ENCODE measurements around the gene ZNF512. TPM values are rescaled to one million over a fixed set of nuclear protein-coding genes. Genes with fewer than 3 reads are reported as not detected.

Gene ZNF512
- total and polyA plus RNA-seq, 9 of the 15 experiments (the other 6 are each of a cell fraction or from before 2014, with no cell fraction given): 24.7 to 101 (median 65.9) TPM

DNA sequence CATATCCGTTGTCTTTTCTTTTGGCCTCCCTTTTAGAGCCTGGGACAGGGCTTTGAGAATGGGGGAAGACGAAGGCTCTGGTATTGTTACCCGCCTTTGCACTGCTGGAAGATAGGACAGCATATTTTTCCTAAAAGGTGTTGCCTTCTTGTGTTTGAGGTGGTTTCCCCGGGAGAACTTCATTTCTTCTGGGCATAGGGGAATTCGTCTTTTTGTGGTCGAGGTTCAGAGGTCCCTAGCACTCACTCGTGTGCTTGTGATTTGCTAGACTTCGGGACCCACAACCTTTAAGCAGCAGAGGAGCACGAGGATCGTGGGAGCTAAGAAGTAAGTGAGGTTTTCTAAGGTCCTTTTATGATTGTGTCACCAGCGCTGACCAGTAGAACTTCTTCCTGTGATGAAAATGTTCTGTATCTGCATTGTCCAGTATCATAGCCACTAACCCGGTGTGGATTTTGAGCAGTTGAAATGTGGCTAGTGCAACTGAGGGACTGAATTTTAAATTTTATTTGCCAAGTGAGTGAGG, 611 bp downstream of the ZNF512 start (continued):
- TF ChIP-seq SRSF3 (IDR thresholded peaks at IDR 0.05; ENCODE audit: insufficient read depth, low read length): no peak
- TF ChIP-seq NFRKB (IDR thresholded peaks at IDR 0.05; ENCODE audit: low read depth): 0 out of 2 replicates have a peak, but pooled peaks have one; percentile 68
- TF ChIP-seq, protein P1, sequence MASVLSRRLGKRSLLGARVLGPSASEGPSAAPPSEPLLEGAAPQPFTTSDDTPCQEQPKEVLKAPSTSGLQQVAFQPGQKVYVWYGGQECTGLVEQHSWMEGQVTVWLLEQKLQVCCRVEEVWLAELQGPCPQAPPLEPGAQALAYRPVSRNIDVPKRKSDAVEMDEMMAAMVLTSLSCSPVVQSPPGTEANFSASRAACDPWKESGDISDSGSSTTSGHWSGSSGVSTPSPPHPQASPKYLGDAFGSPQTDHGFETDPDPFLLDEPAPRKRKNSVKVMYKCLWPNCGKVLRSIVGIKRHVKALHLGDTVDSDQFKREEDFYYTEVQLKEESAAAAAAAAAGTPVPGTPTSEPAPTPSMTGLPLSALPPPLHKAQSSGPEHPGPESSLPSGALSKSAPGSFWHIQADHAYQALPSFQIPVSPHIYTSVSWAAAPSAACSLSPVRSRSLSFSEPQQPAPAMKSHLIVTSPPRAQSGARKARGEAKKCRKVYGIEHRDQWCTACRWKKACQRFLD (CRISPR knock-in tag; IDR thresholded peaks at IDR 0.05): no peak
- TF ChIP-seq NFYB (IDR thresholded peaks at IDR 0.05; ENCODE audit: extremely low read depth, insufficient read length): no peak
- no peak for TF ChIP-seq SNRNP70 (optimal IDR thresholded peaks at IDR 0.05; ENCODE audit: low read depth, low read length)
- TF ChIP-seq SNIP1 (IDR thresholded peaks at IDR 0.05; ENCODE audit: low read depth): 0 out of 2 replicates have a peak, but pooled peaks have one; percentile 20
- 0 out of 2 replicates have a peak, but pooled peaks have one; percentile 3 for TF ChIP-seq TAF7 (tag; IDR thresholded peaks at IDR 0.05)
- no peak for TF ChIP-seq ZNF3 (CRISPR knock-in tag; IDR thresholded peaks at IDR 0.05)

DNA sequence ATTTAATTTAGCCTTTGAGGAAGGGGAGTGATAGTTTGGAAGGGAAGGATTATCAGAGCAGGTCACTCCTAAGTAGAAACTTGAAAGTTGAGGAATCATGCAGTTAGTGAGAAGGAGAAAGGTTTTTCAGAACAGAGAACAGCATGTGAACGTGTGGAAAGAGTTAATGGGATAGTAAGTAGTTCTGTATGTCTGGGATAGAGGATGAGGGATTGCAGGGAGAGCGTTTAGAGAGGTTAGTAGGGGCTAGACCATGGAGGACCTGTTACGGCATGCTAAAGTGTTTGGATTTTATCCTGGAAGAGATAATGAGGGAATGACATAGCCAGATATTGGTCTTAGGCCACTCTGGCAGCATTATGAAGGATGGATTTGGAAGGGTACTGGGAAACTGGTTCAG, 1.8 kb downstream of the ZNF512 start:
- Histone ChIP-seq H3K9me1 (ENCODE audit: control insufficient read depth, insufficient read depth, low read length) (no peaks in the 10 kb centered on the region), H3K27ac (ENCODE audit: extremely low read depth, low read depth, low read length) (peak overlapping the region; percentile 83), H3K36me3 (ENCODE audit: control insufficient read depth, insufficient read depth, low read length) (peaks cover 3% of the 10 kb centered on the region; the same call in 1 of the 3 replicates), H3K9ac (ENCODE audit: insufficient read depth in 1 of 2, low read depth in 2 of 2, low read length in 2 of 2) (peak overlapping the region; percentile 21 to 90; a peak in 3 of 4 replicates), H3K4me2 (ENCODE audit: insufficient read depth, low read length) (peak overlapping the region; percentile 87), H3K79me2 (ENCODE audit: control insufficient read depth, insufficient read depth, low read length) (peaks cover 68% of the 10 kb centered on the region), H3K4me3 (peak overlapping the region; percentile 54), H4K20me1 (replicated peaks; ENCODE audit: control insufficient read depth, insufficient read depth, low read length) (peaks cover 10% of the 10 kb centered on the region; the same call in 1 of the 2 replicates), H3K4me1 (replicated peaks in 1 of 2; ENCODE audit: control insufficient read depth in 2 of 2, insufficient read depth in 2 of 2, low read length in 2 of 2) (peaks cover 13 to 37% of the 10 kb centered on the region in 2 experiments), H3K27me3 (ENCODE audit: control insufficient read depth in 2 of 2, insufficient read depth in 2 of 2, low read length in 2 of 2) (no peaks in the 10 kb centered on the region), H2AFZ (ENCODE audit: low read depth, low read length) (0 out of 2 replicates have a peak overlapping the region, but pooled peaks have one; percentile 6), H3K9me3 (replicated peaks; ENCODE audit: control insufficient read depth, insufficient read depth, low read depth, low read length) (no peaks in the 10 kb centered on the region)
- peak in 1 of 4 experiments; percentile 14 for DNase-seq (ENCODE audit: extremely low read depth in 1 of 4, low spot score in 3 of 4)
- no TSS peak for BruUV-seq (replicated peaks)
- ChIA-PET POLR2A (interaction anchor here (0.6 to 2.8 kb wide), 6 partner anchors 10 to 175 kb away, joined by 3 to 12 read pairs (median 4); partner anchors contain the start of gene PPM1G), CTCF (ENCODE audit: low intra/inter-chr PET ratio) (no interaction called here)
- WGBS (ENCODE audit: insufficient coverage, low coverage, missing lambda C conversion rate): 0% methylated on average over 3 of the region's 3 CpGs
- in situ Hi-C loops (cut with MboI): no loop called here
- intact Hi-C loops (cut with micrococcal nuclease): loop anchor here (2.0 to 5.0 kb wide), 4 partner anchors 47 to 177 kb away; partner anchors contain the start of genes IFT172, NRBP1 and PPM1G
- peak; percentile 71 for FAIRE-seq
- ATAC-seq: no peak; the same call in 2 of the 3 replicates
- no peak for TF ChIP-seq ARNT (IDR thresholded peaks at IDR 0.05)
- 0 out of 2 replicates have a peak, but pooled peaks have one; percentile 30 for TF ChIP-seq NBN (IDR thresholded peaks at IDR 0.05; ENCODE audit: low read depth)
- no peak for TF ChIP-seq SP1 (CRISPR knock-in tag; IDR thresholded peaks at IDR 0.05)
- no peak for TF ChIP-seq MTA3 (IDR thresholded peaks at IDR 0.05; ENCODE audit: borderline replicate concordance)
- TF ChIP-seq FOXM1 (IDR thresholded peaks at IDR 0.05; ENCODE audit: low read depth): no peak
- no peak for TF ChIP-seq FOXM1 (CRISPR knock-in tag; IDR thresholded peaks at IDR 0.05; ENCODE audit: low read depth)
- TF ChIP-seq NFE2L1 (tag; IDR thresholded peaks at IDR 0.05; ENCODE audit: borderline replicate concordance, low read depth): no peak
- no peak for TF ChIP-seq ZNF586 (CRISPR knock-in tag; conservative IDR thresholded peaks at IDR 0.05)
- no peak for TF ChIP-seq ZNF696 (CRISPR knock-in tag; conservative IDR thresholded peaks at IDR 0.05)
- TF ChIP-seq, protein P2, sequence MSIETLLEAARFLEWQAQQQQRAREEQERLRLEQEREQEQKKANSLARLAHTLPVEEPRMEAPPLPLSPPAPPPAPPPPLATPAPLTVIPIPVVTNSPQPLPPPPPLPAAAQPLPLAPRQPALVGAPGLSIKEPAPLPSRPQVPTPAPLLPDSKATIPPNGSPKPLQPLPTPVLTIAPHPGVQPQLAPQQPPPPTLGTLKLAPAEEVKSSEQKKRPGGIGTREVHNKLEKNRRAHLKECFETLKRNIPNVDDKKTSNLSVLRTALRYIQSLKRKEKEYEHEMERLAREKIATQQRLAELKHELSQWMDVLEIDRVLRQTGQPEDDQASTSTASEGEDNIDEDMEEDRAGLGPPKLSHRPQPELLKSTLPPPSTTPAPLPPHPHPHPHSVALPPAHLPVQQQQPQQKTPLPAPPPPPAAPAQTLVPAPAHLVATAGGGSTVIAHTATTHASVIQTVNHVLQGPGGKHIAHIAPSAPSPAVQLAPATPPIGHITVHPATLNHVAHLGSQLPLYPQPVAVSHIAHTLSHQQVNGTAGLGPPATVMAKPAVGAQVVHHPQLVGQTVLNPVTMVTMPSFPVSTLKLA (conservative IDR thresholded peaks at IDR 0.05): 0 out of 4 replicates have a peak, but pooled peaks of 1 of the 2 experiments have one; percentile 34
- no peak for TF ChIP-seq ZNF79 (CRISPR knock-in tag; IDR thresholded peaks at IDR 0.05; ENCODE audit: low read depth)

All from K562 (cell line).